Lower lobe of right lung (tissue), 2 donors: Measurements from ENCODE around the gene TBX6. TPM values are rescaled to one million over a fixed set of nuclear protein-coding genes. Genes with fewer than 3 reads are reported as not detected.
A peak's percentile ranks its signal among the peaks of the same experiment; 100 is the strongest.

Experiments used
- ATAC-seq, 2 donors: fragments of 200-7000 bp; cut with Tn5 transposase; one replicate each; pipeline ENCODE4 v1.9.1; 2020 to 2022; ENCODE audit warnings: mild to moderate bottlenecking in 2 of 2, moderate library complexity in 2 of 2
- DNase-seq: peaks from one replicate; pipeline ENCODE4 v3.0.0-alpha.2; 2020
- H3K27ac ChIP-seq: fragments of 200-600 bp; one replicate; pipeline ENCODE4 v1.8.0; 2022
- H3K27me3 ChIP-seq: fragments of 200-600 bp; one replicate; pipeline ENCODE4 v1.8.0; 2022; ENCODE audit warnings: low read depth
- H3K36me3 ChIP-seq: fragments of 200-600 bp; one replicate; pipeline ENCODE4 v1.8.0; 2022; ENCODE audit warnings: mild to moderate bottlenecking
- H3K4me1 ChIP-seq: fragments of 200-600 bp; one replicate; pipeline ENCODE4 v1.8.0; 2022
- H3K4me3 ChIP-seq: fragments of 200-600 bp; one replicate; pipeline ENCODE4 v1.8.0; 2022; ENCODE audit warnings: mild to moderate bottlenecking
- H3K9me3 ChIP-seq: fragments of 200-600 bp; one replicate; pipeline ENCODE4 v1.8.0; 2022
- intact Hi-C: fragments of 100-400 bp; cut with DNase I; formaldehyde crosslinking; loops from one replicate; pipeline ENCODE4 v1.11.0; 2022
- total RNA-seq: library from RNA; stranded (reverse); fragmentation: NEBNext Ultra II Directional; extraction: Animal tissue kit (Norgen Biotek cat#: 25700); gene quantifications from one replicate; pipeline ENCODE4 v1.2.1, GENCODE V29; 2021
- TF ChIP-seq, protein P1 (sequence below): fragments of 200-600 bp; IDR thresholded peaks from one replicate; pipeline ENCODE4 v1.8.0; 2022; ENCODE audit warnings: antibody characterized with exemption, mild to moderate bottlenecking
- donor health status: DM: no; HTN: yes; CAD: no; lungs with severe emphysema.

TBX6 gene
- total RNA-seq, 1 donor from 2014 or later, result 1.6 TPM

DNA sequence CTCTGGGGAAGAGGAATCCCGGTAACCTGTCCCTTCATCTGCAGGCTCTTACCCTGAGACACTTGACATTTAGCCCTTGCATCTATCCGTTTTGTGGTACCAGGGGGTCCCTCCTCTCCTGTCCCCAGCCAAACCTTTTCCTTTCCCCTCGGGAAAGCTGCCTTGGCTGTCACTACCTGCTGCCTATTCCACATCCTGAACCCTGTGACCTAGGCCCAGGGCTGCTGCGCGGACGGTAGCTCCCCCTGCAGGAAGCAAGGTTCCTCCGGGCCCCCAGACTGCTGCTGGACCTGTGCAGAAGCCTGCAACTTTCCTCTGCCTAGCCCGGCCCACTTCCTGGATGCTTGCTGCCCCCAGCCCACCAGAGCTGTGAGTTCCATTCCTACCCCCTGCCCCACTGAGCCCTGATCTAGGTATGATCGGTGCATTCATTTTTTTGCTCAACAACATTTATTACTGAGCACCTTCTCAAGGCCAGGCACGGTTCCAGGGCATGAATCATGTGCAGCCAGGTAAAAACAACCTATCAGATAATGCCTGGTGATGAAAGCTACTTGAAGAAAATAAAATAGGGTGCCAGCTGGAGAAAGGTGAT lies 36.7 kb downstream of the TBX6 start:
- H3K9me3 ChIP-seq, result no peaks in the 10 kb centered on the region
- H3K4me3 ChIP-seq, result no peak overlapping the region
- DNase-seq, result peak; percentile 56
- H3K4me1 ChIP-seq, result peaks cover 15% of the 10 kb centered on the region
- H3K36me3 ChIP-seq, result no peaks in the 10 kb centered on the region
- ATAC-seq, result peak; percentile 25 to 58
- TF ChIP-seq, protein P1, sequence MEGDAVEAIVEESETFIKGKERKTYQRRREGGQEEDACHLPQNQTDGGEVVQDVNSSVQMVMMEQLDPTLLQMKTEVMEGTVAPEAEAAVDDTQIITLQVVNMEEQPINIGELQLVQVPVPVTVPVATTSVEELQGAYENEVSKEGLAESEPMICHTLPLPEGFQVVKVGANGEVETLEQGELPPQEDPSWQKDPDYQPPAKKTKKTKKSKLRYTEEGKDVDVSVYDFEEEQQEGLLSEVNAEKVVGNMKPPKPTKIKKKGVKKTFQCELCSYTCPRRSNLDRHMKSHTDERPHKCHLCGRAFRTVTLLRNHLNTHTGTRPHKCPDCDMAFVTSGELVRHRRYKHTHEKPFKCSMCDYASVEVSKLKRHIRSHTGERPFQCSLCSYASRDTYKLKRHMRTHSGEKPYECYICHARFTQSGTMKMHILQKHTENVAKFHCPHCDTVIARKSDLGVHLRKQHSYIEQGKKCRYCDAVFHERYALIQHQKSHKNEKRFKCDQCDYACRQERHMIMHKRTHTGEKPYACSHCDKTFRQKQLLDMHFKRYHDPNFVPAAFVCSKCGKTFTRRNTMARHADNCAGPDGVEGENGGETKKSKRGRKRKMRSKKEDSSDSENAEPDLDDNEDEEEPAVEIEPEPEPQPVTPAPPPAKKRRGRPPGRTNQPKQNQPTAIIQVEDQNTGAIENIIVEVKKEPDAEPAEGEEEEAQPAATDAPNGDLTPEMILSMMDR, result peak; percentile 43
- no peaks in the 10 kb centered on the region for H3K27me3 ChIP-seq
- no peak overlapping the region for H3K27ac ChIP-seq
- intact Hi-C loops, result no loop called here

DNA sequence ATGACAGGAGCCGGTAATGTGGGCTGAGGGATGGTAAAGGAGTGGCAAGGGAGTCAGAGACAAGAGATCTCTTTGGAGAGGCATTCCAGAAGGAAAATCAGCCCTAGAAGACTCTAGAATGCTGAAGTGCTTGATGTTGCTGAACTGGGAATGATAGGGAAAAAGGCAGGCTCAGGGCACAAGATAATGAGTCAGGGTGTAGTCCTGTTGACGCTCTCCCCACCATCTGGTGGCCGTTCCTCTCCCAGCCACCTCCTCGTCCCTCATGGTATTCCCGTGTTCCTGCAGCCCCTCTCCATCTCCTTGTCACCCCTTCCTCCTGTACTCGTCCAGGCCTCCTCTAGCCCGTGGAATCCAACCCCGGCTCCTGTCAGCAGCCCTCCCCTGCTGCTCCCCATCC lies 37.3 kb downstream of the TBX6 start:
- DNase-seq (no peak), ATAC-seq (no peak)
- no peaks in the 10 kb centered on the region for H3K9me3 ChIP-seq
- TF ChIP-seq, protein P1, result no peak
- H3K36me3 ChIP-seq, result no peaks in the 10 kb centered on the region
- H3K4me3 ChIP-seq, result no peak overlapping the region
- no peaks in the 10 kb centered on the region for H3K27me3 ChIP-seq
- intact Hi-C loops, result no loop called here
- no peak overlapping the region for H3K27ac ChIP-seq
- peaks cover 15% of the 10 kb centered on the region for H3K4me1 ChIP-seq

- H3K27me3 ChIP-seq, result no peaks in the 10 kb centered on the region
- peak overlapping the region; percentile 95 for H3K4me3 ChIP-seq
- TF ChIP-seq, protein P1, result no peak
- intact Hi-C loops, result no loop called here
- ATAC-seq, result peak; percentile 27 to 31
- H3K27ac ChIP-seq, result peak overlapping the region; percentile 53
- no peaks in the 10 kb centered on the region for H3K36me3 ChIP-seq
- H3K9me3 ChIP-seq, result no peaks in the 10 kb centered on the region
- no peak for DNase-seq
- peaks cover 15% of the 10 kb centered on the region for H3K4me1 ChIP-seq
These were observed 38.2 kb downstream of the TBX6 start for GRCh38 chr16:30053376-30054015.

- H3K4me3 ChIP-seq, result peak overlapping the region; percentile 95
- peak; percentile 95 to 96 for ATAC-seq
These were observed 38.9 kb downstream of the TBX6 start for GRCh38 chr16:30052671-30053372.

GRCh38 chr16:30051518-30051917 lies 40.2 kb downstream of the TBX6 start:
- DNase-seq, result no peak
- H3K36me3 ChIP-seq, result no peaks in the 10 kb centered on the region
- no peak overlapping the region for H3K4me3 ChIP-seq
- peaks cover 15% of the 10 kb centered on the region for H3K4me1 ChIP-seq
- ATAC-seq, result no peak
- intact Hi-C loops, result no loop called here
- no peaks in the 10 kb centered on the region for H3K9me3 ChIP-seq
- H3K27ac ChIP-seq, result no peak overlapping the region
- TF ChIP-seq, protein P1, result no peak
- H3K27me3 ChIP-seq, result no peaks in the 10 kb centered on the region

More at GRCh38 chr16:30052671-30053372, 38.9 kb downstream of the TBX6 start:
- H3K4me1 ChIP-seq, result peaks cover 15% of the 10 kb centered on the region
- H3K27ac ChIP-seq, result peak overlapping the region; percentile 53
- intact Hi-C loops, result no loop called here
- H3K27me3 ChIP-seq, result no peaks in the 10 kb centered on the region
- H3K36me3 ChIP-seq, result no peaks in the 10 kb centered on the region
- TF ChIP-seq, protein P1, result no peak
- DNase-seq, result peak; percentile 97
- H3K9me3 ChIP-seq, result no peaks in the 10 kb centered on the region
